ENCODE measurements around the gene EPHA10. TPM values are rescaled to one million over a fixed set of nuclear protein-coding genes. Genes with fewer than 3 reads are reported as not detected.

EPHA10 gene
- total RNA-seq, 1 donor from 2014 or later, result 0.11 TPM

DNA sequence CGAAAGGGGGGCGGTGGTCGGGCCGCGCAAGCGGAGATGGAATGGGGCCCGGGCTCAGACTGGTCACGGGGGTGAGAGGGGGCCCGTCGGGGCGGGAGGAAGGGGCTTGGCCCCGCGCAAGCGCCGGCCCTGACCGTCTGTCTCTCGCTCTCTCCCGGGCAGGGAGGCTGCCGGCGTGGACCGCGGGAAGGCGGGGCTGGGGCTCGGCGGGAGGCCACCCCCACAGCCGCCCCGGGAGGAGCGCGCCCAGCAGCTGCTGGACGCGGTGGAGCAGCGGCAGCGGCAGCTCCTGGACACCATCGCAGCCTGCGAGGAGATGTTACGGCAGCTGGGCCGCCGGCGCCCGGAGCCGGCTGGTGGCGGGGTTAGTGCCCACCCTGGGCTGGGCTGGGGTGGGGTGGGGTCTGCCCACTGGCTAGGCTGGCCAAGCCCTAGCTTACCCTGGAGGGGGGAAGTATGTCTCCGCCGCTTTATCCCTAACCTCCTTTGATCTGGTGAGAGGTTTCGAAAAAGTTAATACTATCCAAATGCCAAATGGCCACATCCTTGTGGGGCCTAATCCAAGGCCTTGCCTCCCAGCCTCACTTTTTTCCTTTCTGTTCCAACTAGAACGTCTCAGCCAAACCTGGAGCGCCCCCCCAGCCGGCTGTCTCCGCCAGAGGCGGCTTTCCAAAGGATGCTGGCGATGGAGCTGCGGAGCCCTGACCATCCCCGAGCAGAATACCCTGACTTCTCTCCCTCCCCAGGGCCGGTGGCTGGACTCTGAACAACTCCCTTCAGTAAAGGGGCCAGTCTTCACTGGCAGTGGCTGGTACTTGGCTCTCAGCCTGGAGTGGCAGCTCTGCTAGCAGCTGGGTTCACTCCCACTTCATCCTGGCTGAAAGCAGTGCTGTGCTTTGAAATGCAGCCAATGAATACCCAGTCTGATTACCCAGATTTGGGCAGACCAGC is 43.7 kb upstream of the EPHA10 start:
- Histone ChIP-seq H3K27ac (peak overlapping the region; percentile 98 to 99), H3K4me1 (peaks cover 6 to 15% of the 10 kb centered on the region in 2 donors), H3K27me3 (no peaks in the 10 kb centered on the region), H3K36me3 (peaks cover 25 to 27% of the 10 kb centered on the region in 2 donors), H3K9me3 (no peaks in the 10 kb centered on the region), H3K4me3 (peak overlapping the region; percentile 90 to 92)
- TF ChIP-seq, protein P1, sequence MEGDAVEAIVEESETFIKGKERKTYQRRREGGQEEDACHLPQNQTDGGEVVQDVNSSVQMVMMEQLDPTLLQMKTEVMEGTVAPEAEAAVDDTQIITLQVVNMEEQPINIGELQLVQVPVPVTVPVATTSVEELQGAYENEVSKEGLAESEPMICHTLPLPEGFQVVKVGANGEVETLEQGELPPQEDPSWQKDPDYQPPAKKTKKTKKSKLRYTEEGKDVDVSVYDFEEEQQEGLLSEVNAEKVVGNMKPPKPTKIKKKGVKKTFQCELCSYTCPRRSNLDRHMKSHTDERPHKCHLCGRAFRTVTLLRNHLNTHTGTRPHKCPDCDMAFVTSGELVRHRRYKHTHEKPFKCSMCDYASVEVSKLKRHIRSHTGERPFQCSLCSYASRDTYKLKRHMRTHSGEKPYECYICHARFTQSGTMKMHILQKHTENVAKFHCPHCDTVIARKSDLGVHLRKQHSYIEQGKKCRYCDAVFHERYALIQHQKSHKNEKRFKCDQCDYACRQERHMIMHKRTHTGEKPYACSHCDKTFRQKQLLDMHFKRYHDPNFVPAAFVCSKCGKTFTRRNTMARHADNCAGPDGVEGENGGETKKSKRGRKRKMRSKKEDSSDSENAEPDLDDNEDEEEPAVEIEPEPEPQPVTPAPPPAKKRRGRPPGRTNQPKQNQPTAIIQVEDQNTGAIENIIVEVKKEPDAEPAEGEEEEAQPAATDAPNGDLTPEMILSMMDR (IDR thresholded peaks at IDR 0.05), result no peak
- intact Hi-C loops (cut with DNase I), result loop anchor here (1.0 to 5.0 kb wide), 6 partner anchors 51 to 330 kb away; partner anchors contain the start of genes CDCA8, GNL2, INPP5B and MTF1
- peak in 1 of 2 donors; percentile 77 for DNase-seq (ENCODE audit: low spot score in 2 of 2)

DNA sequence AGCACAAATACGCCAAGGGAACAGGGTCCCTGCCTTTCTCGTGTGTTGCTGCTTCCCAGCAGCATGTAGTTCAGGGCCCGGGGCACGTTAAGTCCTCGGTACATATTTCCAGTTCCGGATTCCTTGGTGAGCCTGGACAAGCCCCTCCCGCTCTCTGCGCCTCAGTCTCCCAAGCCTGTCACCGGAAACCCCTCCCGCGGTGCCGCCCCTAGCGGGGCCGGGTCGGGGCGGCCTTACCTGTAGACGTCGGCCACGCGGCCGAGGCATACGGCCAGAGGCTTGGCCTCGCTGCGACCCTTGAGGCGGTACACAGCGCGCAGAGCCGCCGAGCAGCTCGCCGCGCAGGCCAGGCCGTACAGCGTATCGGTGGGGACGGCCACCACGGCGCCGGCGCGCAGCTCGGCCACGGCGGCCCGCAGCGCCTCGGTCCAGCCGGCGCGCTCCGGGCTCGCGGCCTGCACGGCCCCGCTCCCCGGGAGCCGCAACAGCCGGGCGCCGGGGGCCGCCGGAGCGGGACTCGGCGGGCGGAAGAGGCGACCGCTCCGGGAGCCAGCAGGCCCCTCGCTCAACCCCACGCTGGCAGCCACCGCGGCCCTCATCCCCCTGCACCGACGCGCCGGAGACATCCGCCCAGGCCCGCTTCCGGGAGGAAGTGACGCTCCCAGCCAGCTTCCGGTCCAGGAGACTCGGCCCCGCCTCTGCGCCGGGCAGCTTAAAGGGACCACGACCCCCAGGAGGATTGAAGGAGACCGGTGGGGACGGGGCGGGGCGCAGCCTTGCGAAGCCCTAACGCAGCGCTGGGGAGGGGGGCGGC is 42.8 kb upstream of the EPHA10 start, which contains the start of the genes C1orf122 and YRDC:
C1orf122 (plus strand) TSS at position 236 of the 814 bp plus-strand sequence. CDS start 615 bp downstream, outside the sequence.
YRDC (minus strand) TSS at position 654 of the 814 bp plus-strand sequence; CDS start at position 626, 28 bp downstream.
- Histone ChIP-seq H3K27ac (peak within 1 kb of the TSS; percentile 98 to 99), H3K4me3 (peak within 1 kb of the TSS; percentile 90 to 92), H3K9me3 (no peaks in the 10 kb centered on the region), H3K4me1 (peaks cover 6 to 15% of the 10 kb centered on the region in 2 donors), H3K27me3 (no peaks in the 10 kb centered on the region), H3K36me3 (peaks cover 34 to 36% of the 10 kb centered on the region in 2 donors)
- intact Hi-C loops (cut with DNase I), result loop anchor here (1.0 to 5.0 kb wide), 6 partner anchors 52 to 331 kb away; partner anchors contain the start of genes CDCA8, GNL2, INPP5B and MTF1
- DNase-seq (ENCODE audit: low spot score in 2 of 2), result peak; percentile 65 to 97
- TF ChIP-seq, protein P1 (IDR thresholded peaks at IDR 0.05), result no peak

GRCh38 chr1:37807220-37807554 is 42.3 kb upstream of the EPHA10 start:
- Histone ChIP-seq H3K4me3 (peak overlapping the region; percentile 90 to 92), H3K4me1 (peaks cover 6 to 15% of the 10 kb centered on the region in 2 donors), H3K27me3 (no peaks in the 10 kb centered on the region), H3K36me3 (peaks cover 39 to 42% of the 10 kb centered on the region in 2 donors), H3K9me3 (no peaks in the 10 kb centered on the region), H3K27ac (peak overlapping the region; percentile 98 to 99)
- DNase-seq (ENCODE audit: low spot score in 2 of 2), result no peak
- intact Hi-C loops (cut with DNase I), result loop anchor here (5.0 kb wide), 2 partner anchors 190 to 210 kb away; partner anchors contain the start of gene GNL2
- TF ChIP-seq, protein P1 (IDR thresholded peaks at IDR 0.05), result no peak

DNA sequence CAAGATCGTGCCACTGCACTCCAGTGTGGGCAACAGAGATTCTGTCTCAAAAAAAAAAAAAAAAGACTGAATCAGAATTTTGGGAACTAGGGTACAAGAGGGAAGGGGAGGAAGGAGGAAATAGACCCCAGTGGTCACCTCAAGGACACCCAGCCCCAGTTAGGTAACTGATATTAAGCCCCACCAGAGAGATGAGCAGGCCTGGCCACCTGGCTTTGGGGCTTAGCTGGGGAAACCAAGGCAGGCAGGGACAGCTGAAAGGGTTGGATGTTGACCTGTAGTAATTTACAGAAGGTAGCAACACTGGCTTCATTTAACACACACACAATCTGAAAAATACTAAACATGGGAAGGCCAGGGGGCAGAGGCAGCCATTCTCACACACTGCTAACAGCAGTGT is 37.5 kb upstream of the EPHA10 start:
- intact Hi-C loops (cut with DNase I), result no loop called here

More for the DNA sequence above, 37.5 kb upstream of the EPHA10 start:
- Histone ChIP-seq H3K4me3 (no peak overlapping the region), H3K27ac (no peak overlapping the region), H3K36me3 (peaks cover 54 to 62% of the 10 kb centered on the region in 2 donors), H3K27me3 (no peaks in the 10 kb centered on the region), H3K4me1 (peaks cover 6 to 8% of the 10 kb centered on the region in 2 donors), H3K9me3 (no peaks in the 10 kb centered on the region)
- TF ChIP-seq, protein P1 (IDR thresholded peaks at IDR 0.05), result no peak
- no peak for DNase-seq (ENCODE audit: low spot score in 2 of 2)
